Activated naive CD8-positive, alpha-beta T cell treated with anti-CD3 and anti-CD28 coated beads, Interleukin-2, amount 50 U/mL, for 16 hours (primary cell): ENCODE data around the gene ARRDC4.

Experiments
- DNase-seq: peaks from one replicate; pipeline ENCODE4 v3.0.0-alpha.2; 2020; ENCODE audit warnings: low read depth, low spot score

The ARRDC4 gene

DNA sequence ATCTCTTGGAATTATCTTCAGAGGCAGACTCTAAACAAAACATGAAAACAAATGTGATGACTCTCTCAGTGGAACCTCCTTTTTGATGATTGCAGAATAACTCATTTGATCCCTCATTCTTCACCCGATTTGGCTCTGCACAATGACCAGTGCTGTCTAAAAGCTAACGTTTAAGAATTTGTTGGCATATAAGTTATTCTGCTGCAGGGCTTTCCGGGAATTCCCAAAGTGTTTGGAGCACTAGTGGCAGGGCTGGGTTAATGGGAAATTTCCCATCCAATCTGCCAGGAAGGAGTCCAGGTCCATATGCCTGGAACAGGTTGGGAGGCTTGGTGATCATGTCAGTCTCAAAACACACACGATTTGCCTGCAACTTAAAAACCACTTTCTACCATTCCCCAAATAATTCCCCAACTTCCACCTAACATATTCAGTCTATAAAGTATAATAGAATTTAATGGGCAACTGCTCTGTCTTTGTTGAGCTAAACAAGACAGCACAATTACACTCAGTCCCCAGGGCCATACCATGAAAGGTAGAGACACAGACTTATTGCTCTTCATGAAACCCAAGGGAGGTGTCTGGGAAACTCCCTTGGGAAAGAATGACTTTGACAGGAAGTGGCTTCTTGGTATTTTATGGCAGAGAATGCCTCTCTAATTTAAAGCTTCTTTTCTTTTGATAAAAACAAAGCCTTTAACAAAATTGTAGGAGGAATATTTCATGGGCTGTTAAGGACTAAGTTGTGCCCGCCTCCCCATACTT, 38.0 kb downstream of the ARRDC4 start:
- no peak for DNase-seq

- DNase-seq = no peak
Observed at GRCh38 chr15:98000249-98001203, 40.0 kb downstream of the ARRDC4 start.

DNA sequence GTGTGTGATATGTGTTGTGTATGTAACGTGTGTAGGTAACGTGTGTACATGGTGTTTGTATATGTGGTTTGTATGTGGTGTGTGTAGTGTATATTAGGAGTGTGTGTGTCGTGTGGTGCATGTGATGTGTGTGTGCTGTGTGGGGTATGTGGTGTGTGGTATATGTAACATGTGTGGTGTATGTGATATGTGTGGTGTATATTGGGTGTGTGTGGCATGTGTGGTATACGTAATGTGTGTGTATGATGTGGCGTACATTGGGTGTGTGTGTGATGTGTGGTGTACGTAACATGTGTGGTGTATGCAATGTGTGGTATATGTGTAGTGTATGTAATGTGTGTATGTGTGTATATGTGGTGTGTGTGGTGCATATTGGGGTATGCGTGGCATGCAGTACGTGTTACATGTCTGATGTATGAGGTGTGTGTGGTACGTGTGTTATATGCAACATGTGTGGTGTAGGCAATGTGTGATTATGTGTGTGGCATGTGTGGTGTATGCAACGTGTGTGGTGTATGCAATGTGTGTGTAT, 41.2 kb downstream of the ARRDC4 start:
- no peak for DNase-seq

GRCh38 chr15:98002419-98002818, 41.9 kb downstream of the ARRDC4 start:
- no peak for DNase-seq

DNA sequence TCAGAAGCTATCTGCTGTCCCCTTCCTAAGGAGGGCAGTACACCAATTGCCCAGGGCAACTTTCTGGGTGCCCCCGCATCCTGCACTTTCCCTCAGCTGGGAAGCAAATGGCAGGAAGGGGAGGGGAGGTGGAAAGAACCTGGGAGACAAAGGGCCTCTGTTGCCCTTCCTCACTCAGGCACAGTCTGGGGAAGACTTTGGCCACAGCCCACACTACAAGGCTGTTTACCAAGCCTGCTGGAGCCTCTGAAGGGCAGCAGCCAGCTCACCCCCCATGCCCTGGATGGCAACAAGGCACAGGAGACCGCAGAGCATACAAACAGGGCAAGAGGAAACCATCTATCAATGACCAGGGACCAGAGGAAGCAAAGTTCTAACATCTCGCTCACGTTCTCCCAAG, 42.4 kb downstream of the ARRDC4 start:
- DNase-seq = no peak

DNA sequence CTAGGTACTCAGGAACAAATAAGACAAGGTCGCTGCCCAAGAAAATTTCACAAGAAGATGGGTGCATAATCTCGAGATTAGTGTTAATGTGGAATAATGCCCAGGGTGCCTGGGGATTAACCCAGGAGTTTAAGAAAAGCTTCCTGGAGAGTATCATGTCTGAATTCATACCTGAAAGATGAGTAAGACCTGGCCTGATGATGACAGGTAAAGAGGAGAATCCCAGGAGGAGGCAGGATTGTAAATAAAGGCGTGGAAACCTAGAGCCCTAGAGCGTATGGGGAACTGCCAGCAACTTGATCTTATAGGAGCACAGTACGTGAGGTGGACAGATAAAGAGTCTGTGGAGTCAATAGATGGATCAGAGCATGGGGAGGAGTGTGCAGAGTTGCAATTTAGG, 43.0 kb downstream of the ARRDC4 start:
- DNase-seq = no peak

DNA sequence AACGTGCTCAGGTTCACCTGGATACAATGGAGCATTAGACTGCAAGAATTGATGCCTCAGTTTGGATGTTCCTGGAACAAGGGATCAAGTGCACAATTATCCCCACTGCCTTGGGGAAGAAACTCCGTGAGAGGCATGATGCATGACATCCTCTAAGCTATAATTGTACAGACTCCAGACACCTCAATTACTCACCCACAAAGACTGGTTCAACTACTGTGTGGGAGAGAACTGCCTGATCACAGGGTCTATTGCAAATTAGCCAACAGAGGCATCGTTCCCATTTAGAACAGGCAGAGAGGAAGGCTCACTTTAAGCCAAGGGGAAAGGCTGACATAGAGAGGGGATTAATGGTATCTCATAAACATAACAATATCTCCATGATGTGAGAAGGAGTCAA, 43.5 kb downstream of the ARRDC4 start:
- DNase-seq = no peak

GRCh38 chr15:98005659-98006058, 45.2 kb downstream of the ARRDC4 start:
- no peak for DNase-seq

DNA sequence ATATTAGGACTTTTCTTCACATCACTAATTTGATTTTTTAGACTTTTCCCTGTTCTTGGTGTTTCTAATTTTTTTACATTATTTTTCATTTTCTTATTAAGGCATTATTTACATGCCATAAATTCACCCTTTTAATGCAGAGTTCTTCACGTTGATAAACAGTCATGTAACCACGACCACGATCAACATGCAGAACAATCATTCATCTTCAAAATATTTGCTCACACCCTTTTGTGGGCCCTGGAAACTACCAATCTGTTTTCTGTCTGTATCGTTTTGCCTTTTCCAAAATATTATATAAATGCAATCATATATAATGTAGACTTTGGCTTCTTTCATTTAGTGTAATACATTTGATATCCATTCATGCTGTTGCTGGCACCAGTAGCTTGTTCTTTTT, 48.7 kb downstream of the ARRDC4 start:
- DNase-seq = no peak

- no peak for DNase-seq
Observed at GRCh38 chr15:98009971-98010370, 49.5 kb downstream of the ARRDC4 start.

- DNase-seq = no peak
Observed at GRCh38 chr15:98012354-98012753, 51.9 kb downstream of the ARRDC4 start.

DNA sequence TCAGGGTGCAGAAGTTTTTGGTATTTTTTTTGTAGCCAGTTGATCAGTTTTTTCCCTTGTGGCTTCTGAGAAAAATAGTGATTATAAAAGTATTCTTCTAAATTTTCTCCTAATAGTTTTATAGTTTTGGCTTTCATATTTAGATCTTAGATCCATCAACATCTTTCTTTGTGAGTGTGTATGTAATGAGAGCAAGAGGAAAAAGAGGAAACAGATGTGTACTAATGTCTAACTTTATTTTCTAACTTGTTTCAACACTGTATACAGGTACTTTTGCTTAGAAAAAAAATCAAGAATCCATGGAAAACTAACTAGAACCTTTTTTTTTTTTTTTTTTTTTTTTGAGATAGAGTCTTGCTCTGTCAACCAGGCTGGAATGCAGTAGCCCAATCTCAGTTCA, 53.1 kb downstream of the ARRDC4 start:
- DNase-seq = no peak

DNA sequence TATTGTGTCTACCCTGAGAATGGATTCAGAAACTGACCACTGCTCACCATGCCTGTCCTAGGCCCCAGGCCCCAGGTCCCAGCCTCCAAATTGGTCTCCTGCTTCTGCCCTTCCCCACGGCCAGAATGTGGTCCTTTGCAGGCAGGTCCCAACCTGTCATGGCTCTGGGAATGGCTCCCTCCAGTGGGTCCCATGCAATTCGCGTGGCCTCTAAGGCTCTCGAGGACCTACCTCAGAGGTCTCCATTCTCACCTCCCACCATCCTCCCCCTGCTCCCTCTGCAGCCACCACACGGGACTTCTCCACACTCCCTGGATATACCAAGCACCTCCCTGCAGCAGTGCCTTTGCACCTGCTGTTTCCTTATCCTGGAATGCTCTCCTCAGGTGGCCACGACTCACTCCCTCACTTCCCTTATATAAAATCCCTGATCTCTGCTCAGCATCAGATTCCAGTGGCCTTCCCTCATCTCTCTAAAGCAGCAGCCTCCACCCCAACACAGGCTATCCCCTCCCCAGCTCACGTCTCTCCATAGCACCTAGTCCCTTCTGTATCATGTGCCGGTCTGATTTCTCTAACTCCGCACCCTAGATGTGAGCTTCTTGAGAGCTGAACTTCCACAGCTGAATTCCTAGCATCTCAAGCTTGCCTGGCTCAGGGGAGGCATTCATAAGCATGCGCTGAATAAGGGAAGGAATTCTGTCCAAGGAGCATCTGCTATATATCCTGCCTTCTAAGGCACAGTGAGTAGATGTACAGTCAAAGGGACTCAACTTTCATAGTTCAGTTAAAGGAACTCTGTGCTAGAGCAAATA, 56.9 kb downstream of the ARRDC4 start:
- DNase-seq = no peak

DNA sequence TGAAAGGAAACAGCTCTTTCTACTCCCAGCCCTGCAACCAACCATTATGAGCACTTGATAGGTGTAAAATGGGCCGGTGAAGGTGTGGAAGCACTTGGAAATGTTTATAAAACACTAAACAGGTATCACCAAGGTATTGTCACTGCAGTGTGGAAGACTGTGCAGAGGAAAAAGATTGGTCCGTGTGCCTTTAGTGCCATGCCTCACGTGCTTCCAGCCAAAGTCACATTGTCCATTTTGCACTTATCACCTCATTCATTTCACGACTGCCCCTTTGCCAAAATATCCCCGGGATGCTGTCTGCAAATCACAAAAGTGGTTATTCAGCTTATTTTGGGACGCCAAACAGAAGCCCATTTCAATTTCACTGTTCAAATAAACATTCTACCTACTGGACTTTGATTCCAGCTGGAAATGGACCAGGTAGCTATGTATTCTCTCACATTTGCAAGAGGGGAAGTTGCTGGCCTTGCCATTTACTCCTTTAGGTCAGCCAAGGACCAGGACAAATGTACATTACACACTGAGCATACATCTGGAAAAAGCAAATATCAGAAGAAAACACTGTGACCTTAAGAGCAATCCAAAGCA, 58.4 kb downstream of the ARRDC4 start:
- no peak for DNase-seq
